Panc1 (cell line): ENCODE measurements around the gene ROBO1. TPM values are rescaled to one million over a fixed set of nuclear protein-coding genes. Genes with fewer than 3 reads are reported as not detected.

Experiments
- ATAC-seq: fragments of 200-7000 bp; cut with Tn5 transposase; 2 replicates; pipeline ENCODE4 v1.9.1; 2020; ENCODE audit warnings: mild to moderate bottlenecking, moderate library complexity
- BruUV-seq: library from RNA; stranded (reverse); fragments of 400-500 nt; replicated peaks from 2 replicates; lab custom pipeline; 2021; lab: Mats Ljungman, UMichigan
- CTCF ChIA-PET: fragments of 300-600 bp; sonication (Branson Sonifier 250); formaldehyde crosslinking; loops from one replicate; lab custom pipeline; 2022; ENCODE audit warnings: antibody characterized with exemption; lab: Charles Lee
- POLR2A ChIA-PET: fragments of 300-600 bp; sonication (Branson Sonifier 250); formaldehyde crosslinking; loops from one replicate; lab custom pipeline; 2022; ENCODE audit warnings: antibody characterized with exemption; lab: Charles Lee
- DNase-seq: peaks from one replicate; pipeline ENCODE4 v3.0.0-alpha.2; 2010; ENCODE audit warnings: low read depth, low spot score
- H3K27ac ChIP-seq: 2 replicates; pipeline ENCODE4 v1.5.1; 2011; ENCODE audit warnings: mild to moderate bottlenecking, low read length, inconsistent platforms
- H3K27me3 ChIP-seq: fragments of 200-500 bp; sonication (Bioruptor generic); 2 replicates; pipeline ENCODE4 v1.6.0; 2014; ENCODE audit warnings: low read length, inconsistent platforms; ENCODE audit not compliant: control insufficient read depth, insufficient read depth
- H3K36me3 ChIP-seq: fragments of 200-500 bp; sonication (Bioruptor generic); 2 replicates; pipeline ENCODE4 v1.5.1; 2014; ENCODE audit warnings: inconsistent platforms, mild to moderate bottlenecking, low read length, moderate library complexity; ENCODE audit not compliant: control insufficient read depth, insufficient read depth
- H3K4me1 ChIP-seq: 2 replicates; pipeline ENCODE4 v1.5.1; 2011; ENCODE audit warnings: inconsistent platforms, mild to moderate bottlenecking, low read length, moderate library complexity; ENCODE audit not compliant: control insufficient read depth, insufficient read depth
- H3K4me3 ChIP-seq, 2 experiments: 2 replicates each; pipeline ENCODE4 v1.5.1; 2011 to 2012; ENCODE audit warnings: low read depth in 2 of 2, low read length in 2 of 2, mild to moderate bottlenecking in 2 of 2, inconsistent platforms in 1 of 2, moderate library complexity in 1 of 2
- H3K9me3 ChIP-seq: fragments of 200-500 bp; sonication (Bioruptor generic); 2 replicates; pipeline ENCODE4 v1.5.1; 2014; ENCODE audit warnings: low read depth, mild to moderate bottlenecking, inconsistent platforms, low read length, moderate library complexity; ENCODE audit not compliant: control insufficient read depth, insufficient read depth
- POLR2AphosphoS5 ChIP-seq: IDR thresholded peaks from 2 replicates; pipeline ENCODE4 v1.6.1; 2012; ENCODE audit warnings: mild to moderate bottlenecking, low read depth, low read length, moderate library complexity
- REST ChIP-seq, 2 experiments: IDR thresholded peaks; 2 replicates each; pipeline ENCODE4 v1.6.1; 2011 to 2012; ENCODE audit warnings: low read depth in 2 of 2, control low read depth in 1 of 2, low read length in 1 of 2, mild to moderate bottlenecking in 1 of 2, moderate library complexity in 1 of 2; ENCODE audit not compliant: insufficient read depth in 1 of 2
- SIN3A ChIP-seq: IDR thresholded peaks from 2 replicates; pipeline ENCODE4 v1.6.1; 2012; ENCODE audit warnings: low read depth, mild to moderate bottlenecking, low read length, moderate library complexity, borderline replicate concordance; ENCODE audit not compliant: insufficient read depth
- TCF7L2 ChIP-seq: IDR thresholded peaks from 2 replicates; pipeline ENCODE4 v1.6.1; 2011; ENCODE audit warnings: mild to moderate bottlenecking, low read depth, low read length, inconsistent platforms
- in situ Hi-C: cut with HindIII; loops from 2 replicates; pipeline ENCODE4 v1.10.0; 2016; ENCODE audit warnings: low sequenced_read_pairs, low pct_unique_long_range_greater_than_20kb
- intact Hi-C: fragments of 100-400 bp; cut with micrococcal nuclease; formaldehyde crosslinking; loops from one replicate; pipeline ENCODE4 v1.10.0; 2022; ENCODE audit not compliant: unreplicated experiment
- total RNA-seq: library from RNA; stranded (reverse); gene quantifications from one replicate; pipeline ENCODE4 v1.2.1, GENCODE V29; 2021; ENCODE audit not compliant: unreplicated experiment
- TF ChIP-seq, protein P1 (sequence below): fragments of 450-650 bp; IDR thresholded peaks from 2 replicates; pipeline ENCODE4 v1.5.1; 2017; ENCODE audit warnings: mild to moderate bottlenecking

Gene ROBO1
- total RNA-seq, 1 experiment from 2014 or later: 61.6 TPM

GRCh38 chr3:79125313-79125984, 642.3 kb downstream of the ROBO1 start:
- TF ChIP-seq POLR2AphosphoS5 (no peak), SIN3A (no peak), REST (IDR thresholded peaks at IDR 0.05; ENCODE audit: insufficient read depth in 1 of 2, low read depth in 2 of 2, low read length in 1 of 2) (no peak), TCF7L2 (no peak)
- TF ChIP-seq, protein P1, sequence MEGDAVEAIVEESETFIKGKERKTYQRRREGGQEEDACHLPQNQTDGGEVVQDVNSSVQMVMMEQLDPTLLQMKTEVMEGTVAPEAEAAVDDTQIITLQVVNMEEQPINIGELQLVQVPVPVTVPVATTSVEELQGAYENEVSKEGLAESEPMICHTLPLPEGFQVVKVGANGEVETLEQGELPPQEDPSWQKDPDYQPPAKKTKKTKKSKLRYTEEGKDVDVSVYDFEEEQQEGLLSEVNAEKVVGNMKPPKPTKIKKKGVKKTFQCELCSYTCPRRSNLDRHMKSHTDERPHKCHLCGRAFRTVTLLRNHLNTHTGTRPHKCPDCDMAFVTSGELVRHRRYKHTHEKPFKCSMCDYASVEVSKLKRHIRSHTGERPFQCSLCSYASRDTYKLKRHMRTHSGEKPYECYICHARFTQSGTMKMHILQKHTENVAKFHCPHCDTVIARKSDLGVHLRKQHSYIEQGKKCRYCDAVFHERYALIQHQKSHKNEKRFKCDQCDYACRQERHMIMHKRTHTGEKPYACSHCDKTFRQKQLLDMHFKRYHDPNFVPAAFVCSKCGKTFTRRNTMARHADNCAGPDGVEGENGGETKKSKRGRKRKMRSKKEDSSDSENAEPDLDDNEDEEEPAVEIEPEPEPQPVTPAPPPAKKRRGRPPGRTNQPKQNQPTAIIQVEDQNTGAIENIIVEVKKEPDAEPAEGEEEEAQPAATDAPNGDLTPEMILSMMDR: no peak
- Histone ChIP-seq H3K4me3 (no peak overlapping the region), H3K27ac (no peak overlapping the region), H3K4me1 (no peaks in the 10 kb centered on the region), H3K36me3 (no peaks in the 10 kb centered on the region), H3K27me3 (no peaks in the 10 kb centered on the region; the same call in 1 of the 2 replicates), H3K9me3 (no peaks in the 10 kb centered on the region)
- intact Hi-C loops: no loop called here
- DNase-seq (no peak), ATAC-seq (no peak)
- in situ Hi-C loops: no loop called here
- POLR2A ChIA-PET: no interaction called here
- CTCF ChIA-PET: no interaction called here
- no TSS peak for BruUV-seq

GRCh38 chr3:79115458-79115857, 652.3 kb downstream of the ROBO1 start:
- no peak overlapping the region for H3K27ac ChIP-seq
- H3K36me3 ChIP-seq: no peaks in the 10 kb centered on the region
- ChIA-PET CTCF (no interaction called here), POLR2A (no interaction called here)
- H3K27me3 ChIP-seq: no peaks in the 10 kb centered on the region
- TF ChIP-seq SIN3A (no peak), TCF7L2 (no peak)
- TF ChIP-seq, protein P1: no peak
- ATAC-seq (no peak), DNase-seq (no peak)
- H3K9me3 ChIP-seq: no peaks in the 10 kb centered on the region
- H3K4me1 ChIP-seq: no peaks in the 10 kb centered on the region
- in situ Hi-C loops: no loop called here
- no TSS peak for BruUV-seq
- intact Hi-C loops: no loop called here
- H3K4me3 ChIP-seq: no peak overlapping the region
